Hematopoietic multipotent progenitor cell treated with erythropoietin and hydrocortisone succinate and interleukin-3 and kit ligand, for 6 days (in vitro differentiated cells): Measurements from ENCODE around the gene EIPR1.
"Not testable (repeated sequence)": the region's sequence is repeated elsewhere in the genome, so short reads cannot be mapped to it uniquely, and the experiment has no call there.

ENCODE experiments used
- DNase-seq: peaks from one replicate; pipeline ENCODE4 v3.0.0-alpha.2; 2015

EIPR1 gene

GRCh38 chr2:3302751-3303582, 74.7 kb downstream of the EIPR1 start:
- DNase-seq = no peak

DNA sequence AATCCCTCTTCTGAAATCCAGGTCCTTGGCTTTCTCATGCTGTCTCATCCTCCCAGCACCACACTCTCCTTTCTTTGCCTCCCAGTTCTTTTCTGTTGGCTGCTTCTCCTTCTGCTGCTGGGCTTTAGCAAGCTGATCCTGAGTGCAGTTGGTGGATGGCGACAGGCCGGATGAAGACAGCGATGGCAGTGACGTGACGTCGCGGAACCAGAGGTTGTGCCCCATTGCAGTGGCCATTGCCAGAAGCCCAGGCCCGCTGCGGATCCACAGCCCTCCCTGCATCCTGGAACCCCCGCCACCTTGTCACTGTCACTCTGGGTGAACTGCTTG, 75.2 kb downstream of the EIPR1 start:
- no peak for DNase-seq

DNA sequence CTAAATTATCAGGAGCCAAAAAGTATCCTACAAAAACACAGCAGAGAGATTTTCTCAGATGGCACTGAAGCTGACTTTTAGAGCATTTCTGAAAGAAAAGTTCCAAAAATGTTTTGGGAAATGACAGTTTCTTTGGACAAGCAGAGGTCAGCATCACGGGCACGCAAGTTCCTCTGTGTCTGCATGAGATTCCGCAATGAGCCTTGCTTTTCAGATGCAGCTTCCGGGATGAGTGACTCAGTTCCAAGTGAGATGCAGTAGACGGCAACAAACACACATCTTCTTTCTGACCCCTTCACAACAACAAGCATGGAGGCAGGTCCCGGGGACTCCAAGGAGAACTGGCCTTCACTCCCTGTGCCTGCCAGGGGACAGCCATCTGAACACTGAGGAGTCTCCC, 76.6 kb downstream of the EIPR1 start:
- no peak for DNase-seq

GRCh38 chr2:3300224-3300995, 77.2 kb downstream of the EIPR1 start:
- DNase-seq = no peak

DNA sequence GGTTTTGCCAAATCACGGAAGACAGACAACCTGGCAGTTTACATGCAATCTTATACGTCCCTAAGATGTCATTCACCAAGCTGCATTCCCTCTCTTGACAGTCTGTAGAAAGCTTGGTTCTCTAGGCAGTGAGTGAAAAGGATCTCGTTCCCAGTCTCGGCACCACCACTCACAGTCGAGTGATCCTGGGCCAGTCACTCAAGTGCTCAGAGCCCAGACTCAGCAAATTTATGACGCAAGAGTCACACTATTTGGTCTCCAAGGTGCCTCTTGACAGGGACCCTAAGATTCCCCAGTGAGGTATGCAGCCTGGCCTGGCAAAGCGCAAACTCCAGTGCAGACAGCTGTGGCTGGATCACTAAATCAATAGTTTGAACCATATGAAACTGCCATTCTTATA, 77.9 kb downstream of the EIPR1 start:
- DNase-seq = no peak

DNA sequence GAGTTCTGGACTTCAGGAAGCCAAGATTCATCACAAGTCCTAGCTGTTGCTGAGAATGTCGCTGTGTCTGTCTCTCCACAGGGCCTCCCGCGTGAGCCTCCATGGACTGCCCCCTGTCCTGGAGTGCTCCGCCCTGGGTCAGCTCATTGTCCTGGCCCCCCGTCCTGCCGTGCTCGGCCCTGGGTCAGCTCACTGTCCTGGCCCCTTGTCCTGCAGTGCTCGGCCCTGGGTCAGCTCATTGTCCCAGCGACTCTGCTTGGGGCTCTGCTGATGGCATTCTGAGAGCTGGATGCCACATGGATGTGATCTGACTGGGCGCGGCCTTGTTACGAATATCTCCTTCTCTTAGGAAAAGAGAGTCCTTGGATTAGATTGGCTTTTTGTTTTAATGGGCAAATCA, 78.5 kb downstream of the EIPR1 start:
- no peak for DNase-seq

- DNase-seq = peak; percentile 4
Measured at GRCh38 chr2:3298191-3298590, 79.4 kb downstream of the EIPR1 start.

GRCh38 chr2:3297523-3297922, 80.1 kb downstream of the EIPR1 start:
- DNase-seq = no peak

- DNase-seq = no peak
Measured at GRCh38 chr2:3296182-3296972, 81.2 kb downstream of the EIPR1 start.

GRCh38 chr2:3294493-3294892, 83.1 kb downstream of the EIPR1 start:
- DNase-seq = no peak

DNA sequence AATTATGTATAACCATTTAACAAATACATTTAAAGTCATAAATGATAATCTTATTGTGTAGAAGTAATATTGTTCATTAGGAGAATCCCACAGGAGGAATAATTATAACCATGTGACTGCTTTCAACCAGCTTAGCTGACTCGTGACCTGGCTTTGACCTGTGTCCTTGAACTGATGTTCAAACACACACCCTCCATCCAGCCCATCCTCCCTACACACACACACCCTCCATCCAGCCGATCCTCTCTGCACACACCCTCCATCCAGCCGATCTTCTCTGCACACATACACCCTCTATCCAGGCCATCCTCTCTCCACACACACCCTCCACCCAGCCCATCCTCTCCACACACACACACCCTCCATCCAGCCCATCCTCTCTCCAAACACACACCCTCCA, 83.5 kb downstream of the EIPR1 start:
- DNase-seq = no peak

- no peak for DNase-seq
Measured at GRCh38 chr2:3293221-3293620, 84.4 kb downstream of the EIPR1 start.

DNA sequence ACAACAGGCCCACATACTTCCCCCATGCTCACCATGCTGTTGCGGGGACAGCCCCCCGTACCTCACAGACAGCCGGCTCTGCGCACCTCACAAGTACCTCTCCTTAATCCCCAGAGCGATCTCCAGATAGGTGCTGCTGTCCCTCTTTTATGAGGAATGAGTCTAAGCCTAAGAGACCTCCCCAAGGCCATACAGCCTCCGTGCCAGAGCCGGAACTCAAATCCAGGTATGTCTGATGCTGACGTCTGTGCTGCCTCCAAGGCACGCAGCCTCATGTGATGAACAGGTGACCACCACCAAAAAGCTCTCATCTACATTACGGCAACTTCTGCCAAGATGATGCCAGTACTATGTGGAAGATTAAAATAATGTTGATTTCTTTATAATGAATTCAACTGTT, 85.2 kb downstream of the EIPR1 start:
- DNase-seq = no peak

DNA sequence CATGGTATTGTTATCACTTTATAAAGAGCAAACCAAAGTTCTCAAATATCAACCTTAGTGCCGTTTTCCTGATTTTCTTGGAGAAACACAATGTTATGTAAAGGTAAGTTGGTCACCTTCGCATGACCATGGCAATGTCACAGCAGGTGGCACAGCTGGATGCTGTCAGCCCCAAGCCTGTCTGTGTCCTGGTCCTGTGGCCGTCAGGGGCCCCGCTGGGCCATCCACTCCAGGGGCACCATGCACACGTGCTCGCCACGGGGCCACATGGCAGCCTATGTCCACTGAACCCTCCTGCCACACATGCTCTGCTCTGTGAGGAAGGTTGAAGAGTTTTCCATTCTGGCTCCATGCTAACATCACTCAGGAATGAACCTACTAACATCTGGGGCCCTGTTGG, 85.9 kb downstream of the EIPR1 start:
- DNase-seq = no peak

DNA sequence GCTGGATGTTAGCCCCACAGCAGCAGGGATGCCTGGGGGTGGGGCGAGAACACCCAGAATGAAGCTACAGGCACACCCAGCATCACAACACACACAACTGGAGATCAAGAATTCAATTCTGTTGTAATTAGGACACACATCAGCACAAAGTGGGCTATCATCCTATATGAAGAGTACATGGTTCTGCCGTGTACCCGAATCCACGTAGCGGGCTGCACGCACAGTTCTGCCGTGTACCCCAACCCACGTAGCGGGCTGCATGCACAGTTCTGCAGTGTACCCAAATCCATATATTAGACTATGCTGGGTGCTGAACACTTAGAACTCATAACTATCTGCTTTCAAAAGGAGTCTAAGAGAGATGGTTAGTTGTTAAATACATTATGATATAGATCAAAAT, 86.5 kb downstream of the EIPR1 start:
- no peak for DNase-seq

DNA sequence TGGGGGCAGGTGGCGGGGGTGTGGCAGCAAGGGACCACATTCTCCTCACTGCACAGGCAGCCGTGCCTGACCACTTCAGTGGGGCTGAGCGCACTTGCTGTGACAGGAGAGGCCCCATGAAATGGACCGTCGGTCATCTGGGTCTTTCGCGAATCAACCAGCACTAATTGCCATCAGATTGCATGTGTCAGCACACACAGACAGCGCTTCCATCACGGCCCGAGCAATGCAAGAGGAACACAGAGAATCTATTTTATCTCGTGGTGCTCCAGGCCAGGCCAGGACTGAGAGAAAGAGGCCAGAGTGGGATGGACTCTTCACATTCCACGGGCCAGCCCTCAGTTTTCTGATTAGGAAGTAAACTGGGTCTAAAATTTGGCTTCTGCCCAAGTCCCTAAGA, 87.0 kb downstream of the EIPR1 start:
- DNase-seq = no peak

- DNase-seq = no peak
Measured at GRCh38 chr2:3289971-3290370, 87.6 kb downstream of the EIPR1 start.

DNA sequence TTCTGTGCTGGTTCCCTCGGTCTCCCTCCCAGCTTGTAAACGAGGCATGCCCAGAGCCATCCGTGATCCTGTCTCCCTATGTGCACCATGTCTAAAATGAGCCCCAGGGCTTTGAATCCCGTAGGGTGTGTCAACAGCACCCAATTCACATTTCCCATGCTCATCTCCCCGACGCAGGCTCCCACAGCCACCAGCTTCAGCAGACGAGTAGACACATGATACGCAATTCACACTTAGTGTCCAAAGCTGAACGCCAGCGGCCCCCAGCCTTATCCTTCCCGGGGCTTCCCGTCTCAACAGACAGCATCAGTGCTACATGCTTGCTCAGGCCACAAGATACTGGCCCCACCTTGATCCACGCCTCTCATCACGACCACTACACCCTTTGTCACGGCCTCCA, 88.1 kb downstream of the EIPR1 start:
- DNase-seq = no peak

GRCh38 chr2:3289171-3289515, 88.5 kb downstream of the EIPR1 start:
- no peak for DNase-seq

DNA sequence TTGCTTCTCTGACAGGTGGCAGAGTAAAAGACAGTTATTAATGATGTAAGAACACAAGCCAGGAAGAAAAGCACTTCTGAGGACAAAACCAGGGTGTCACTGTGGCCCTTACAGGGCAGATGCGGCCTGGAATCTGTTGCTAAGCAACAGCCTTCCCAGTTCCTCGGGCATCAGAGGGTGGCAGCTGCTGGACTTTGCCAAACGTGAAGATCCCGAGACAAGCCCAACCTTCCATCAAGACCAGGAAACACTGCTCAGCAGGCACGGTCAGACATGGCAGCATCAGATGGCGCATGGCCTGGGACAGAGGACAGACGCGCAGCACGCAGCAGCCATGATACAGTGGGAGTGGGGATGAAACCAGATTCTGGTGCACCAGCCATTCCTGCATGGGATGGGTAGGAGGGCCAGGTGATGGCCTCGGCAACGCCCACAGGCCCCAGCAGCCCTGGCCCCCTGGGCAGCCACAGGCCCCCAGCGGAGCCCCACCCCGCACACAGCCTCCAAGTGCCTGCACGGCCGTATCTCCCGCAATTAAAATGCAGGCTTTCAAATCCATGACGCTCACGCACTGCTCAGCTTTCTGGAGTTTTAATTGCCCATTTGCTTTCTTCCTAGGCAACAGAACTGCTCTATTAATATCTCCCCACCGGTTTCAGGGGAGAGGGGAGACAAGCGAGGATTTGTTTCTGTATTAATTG, 89.0 kb downstream of the EIPR1 start:
- DNase-seq = no peak

DNA sequence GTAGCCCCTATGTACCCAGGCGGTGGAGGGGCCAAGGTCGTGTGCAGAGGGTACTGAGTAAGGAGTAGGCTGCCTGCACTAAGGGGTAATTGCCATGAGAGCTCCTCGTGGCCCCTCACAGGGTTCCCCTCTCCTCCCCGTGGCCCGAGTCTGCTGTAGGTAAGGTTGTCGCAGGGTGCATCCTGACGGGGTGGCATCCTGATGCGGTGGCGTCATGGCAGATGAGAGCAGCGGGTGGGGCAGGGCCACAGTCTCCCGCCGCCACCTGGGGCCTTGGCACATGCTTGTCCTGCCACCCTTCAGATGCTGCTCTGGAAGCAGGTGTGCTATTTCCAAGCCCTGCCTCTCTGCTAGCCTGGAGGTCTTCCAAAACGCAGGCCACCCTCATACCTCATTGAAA, 89.7 kb downstream of the EIPR1 start:
- no peak for DNase-seq

GRCh38 chr2:3286646-3287036, 91.0 kb downstream of the EIPR1 start:
- DNase-seq = not testable (repeated sequence)
